GM12878 (cell line): Measurements from ENCODE around the gene MOGAT2. TPM values are rescaled to one million over a fixed set of nuclear protein-coding genes. Genes with fewer than 3 reads are reported as not detected.

Experiments used
- ATAC-seq: fragments of 200-7000 bp; cut with Tn5 transposase; 3 replicates; pipeline ENCODE4 v1.9.1; 2020; ENCODE audit warnings: mild to moderate bottlenecking, moderate library complexity
- BruUV-seq: library from RNA; stranded (reverse); fragments of 400-500 nt; replicated peaks from 2 replicates; lab custom pipeline; 2021; lab: Mats Ljungman, UMichigan
- CTCF ChIA-PET: fragments of 300-600 bp; sonication (Branson Sonifier 250); formaldehyde crosslinking; extraction: SDS; loops from one replicate; lab custom pipeline; 2021; ENCODE audit warnings: inconsistent platforms; lab: Yijun Ruan, JAX
- POLR2A ChIA-PET: fragments of 350-600 bp; formaldehyde crosslinking; extraction: SDS; loops from one replicate; lab custom pipeline; 2021; ENCODE audit warnings: inconsistent platforms; lab: Charles Lee
- RAD21 ChIA-PET: fragments of 300-600 bp; sonication (Branson Sonifier 250); formaldehyde crosslinking; loops from one replicate; lab custom pipeline; 2023; ENCODE audit warnings: antibody characterized with exemption; ENCODE audit not compliant: unreplicated experiment; lab: Charles Lee
- SMC1A ChIA-PET: fragments of 300-600 bp; sonication (Branson Sonifier 250); formaldehyde crosslinking; loops from one replicate; lab custom pipeline; 2023; ENCODE audit not compliant: unreplicated experiment, uncharacterized antibody; lab: Charles Lee
- DNase-seq: peaks from one replicate; pipeline ENCODE4 v3.0.0-alpha.2; 2011; ENCODE audit warnings: low read depth, low spot score
- FAIRE-seq: peaks from 3 replicates; lab custom pipeline; 2011; peaks lifted over from hg19 to GRCh38; lab: Jason Lieb, UNC
- H2AFZ ChIP-seq: 2 replicates; pipeline ENCODE4 v1.6.0; 2011; ENCODE audit warnings: low read depth, low read length, control low read depth; ENCODE audit not compliant: control insufficient read depth
- H3K27ac ChIP-seq: 2 replicates; pipeline ENCODE4 v1.5.1; 2011; ENCODE audit warnings: control low read depth; ENCODE audit not compliant: control insufficient read depth, insufficient read depth
- H3K27me3 ChIP-seq, 2 experiments: replicated peaks in 1 of 2; 2 replicates each; pipeline versions ENCODE4 v1.6.0 to v1.6.1; 2011; ENCODE audit warnings: low read length in 1 of 2; ENCODE audit not compliant: control insufficient read depth in 2 of 2, insufficient read depth in 2 of 2
- H3K36me3 ChIP-seq, 2 experiments: 2 replicates each; pipeline ENCODE4 v1.5.1; 2011; ENCODE audit warnings: low read length in 1 of 2; ENCODE audit not compliant: control insufficient read depth in 2 of 2, insufficient read depth in 2 of 2
- H3K4me1 ChIP-seq: 2 replicates; pipeline ENCODE4 v1.6.1; 2011; ENCODE audit warnings: mild to moderate bottlenecking, low read length, moderate library complexity, mixed read lengths; ENCODE audit not compliant: control insufficient read depth, insufficient read depth
- H3K4me2 ChIP-seq: 2 replicates; pipeline ENCODE4 v1.6.0; 2011; ENCODE audit warnings: control low read depth; ENCODE audit not compliant: control insufficient read depth, insufficient read depth
- H3K4me3 ChIP-seq: fragments of 200-600 bp; sonication (generic); 2 replicates; pipeline ENCODE4 v1.5.1; 2016
- H3K79me2 ChIP-seq: 2 replicates; pipeline ENCODE4 v1.6.0; 2011; ENCODE audit warnings: low read length; ENCODE audit not compliant: control insufficient read depth, insufficient read depth
- H3K9ac ChIP-seq: 2 replicates; pipeline ENCODE4 v1.8.0; 2011; ENCODE audit warnings: low read length, control low read depth, mixed read lengths; ENCODE audit not compliant: control insufficient read depth, insufficient read depth
- H3K9me3 ChIP-seq: replicated peaks from 3 replicates; pipeline ENCODE4 v1.5.1; 2011; ENCODE audit warnings: mild to moderate bottlenecking, low read length; ENCODE audit not compliant: control insufficient read depth, insufficient read depth
- H4K20me1 ChIP-seq: 2 replicates; pipeline ENCODE4 v1.6.0; 2011; ENCODE audit not compliant: control insufficient read depth, insufficient read depth
- E2F8 ChIP-seq: fragments of 450-650 bp; IDR thresholded peaks from 2 replicates; pipeline ENCODE4 v1.6.1; 2018; ENCODE audit warnings: mild to moderate bottlenecking, low read depth, moderate library complexity; ENCODE audit not compliant: partially characterized antibody
- FOXK2 ChIP-seq: fragments of 450-650 bp; IDR thresholded peaks from 2 replicates; pipeline ENCODE4 v1.6.1; 2017; ENCODE audit warnings: mild to moderate bottlenecking, moderate library complexity
- HDAC2 ChIP-seq: fragments of 200-600 bp; sonication (generic); IDR thresholded peaks from 2 replicates; pipeline ENCODE4 v1.6.1; 2017
- MYB ChIP-seq: fragments of 150-350 bp; IDR thresholded peaks from 2 replicates; pipeline ENCODE4 v1.6.1; 2014; ENCODE audit warnings: mild to moderate bottlenecking, low read depth, low read length, borderline replicate concordance
- TCF7 ChIP-seq: IDR thresholded peaks from 2 replicates; pipeline ENCODE4 v1.6.1; 2014; ENCODE audit warnings: antibody characterized with exemption, borderline replicate concordance
- ZZZ3 ChIP-seq: IDR thresholded peaks from 2 replicates; pipeline ENCODE4 v1.6.1; 2011; ENCODE audit warnings: low read depth; ENCODE audit not compliant: control insufficient read depth, insufficient read length
- WGBS: methylation state at CpG from one replicate; pipeline ENCODE4 v1.1.6; 2016; ENCODE audit warnings: low lambda C conversion rate; ENCODE audit not compliant: insufficient replicate concordance, insufficient coverage; ENCODE audit errors: missing lambda C conversion rate; 5-methylcytosine and 5-hydroxymethylcytosine counted together
- in situ Hi-C: fragments of 300-500 bp; cut with MboI; formaldehyde crosslinking; loops from 9 replicates; pipeline ENCODE4 v1.14.3; 2018; ENCODE audit warnings: mixed read lengths
- intact Hi-C: fragments of 100-400 bp; cut with micrococcal nuclease; formaldehyde crosslinking; loops from one replicate; pipeline ENCODE4 v1.14.2; 2022; ENCODE audit not compliant: unreplicated experiment
- polyA plus RNA-seq, 11 experiments: library from polyadenylated mRNA; depleted of rRNA in 4 of 11; unstranded in 6 of 11; stranded (reverse) in 5 of 11; fragments of >200 nt; fragmentation: Nextera tagmentation in 4 of 11; fragmentation: Illumina TruSeq in 1 of 11; extraction: Ambion mirVana in 4 of 11; extraction: Trizol in 1 of 11; gene quantifications; 1 replicate in 1 of 11; 2 replicates in 10 of 11; pipeline versions ENCODE4 v1.2.1 to v1.2.3, GENCODE V29; 2011 to 2016; ENCODE audit warnings: inconsistent platforms in 2 of 11, missing spikeins in 2 of 11, low read depth in 1 of 11
- total RNA-seq, 4 experiments: library from RNA; depleted of rRNA in 3 of 4; stranded (reverse); fragments of >200 nt in 3 of 4; fragmentation: Illumina TruSeq in 1 of 4; extraction: Trizol in 1 of 4; gene quantifications; 2 replicates each; pipeline versions ENCODE4 v1.2.1 to v1.2.3, GENCODE V29; 2013 to 2021
- TF ChIP-seq, protein P1 (sequence below): IDR thresholded peaks from 2 replicates; pipeline ENCODE4 v1.6.1; 2012; ENCODE audit warnings: low read depth, low read length, improper control_type of control experiment

Gene MOGAT2
- total and polyA plus RNA-seq, 10 of the 15 experiments (the other 5 are each of a cell fraction or from before 2014, with no cell fraction given) = 0.15 to 0.45 (median 0.22) TPM; not detected in 1

DNA sequence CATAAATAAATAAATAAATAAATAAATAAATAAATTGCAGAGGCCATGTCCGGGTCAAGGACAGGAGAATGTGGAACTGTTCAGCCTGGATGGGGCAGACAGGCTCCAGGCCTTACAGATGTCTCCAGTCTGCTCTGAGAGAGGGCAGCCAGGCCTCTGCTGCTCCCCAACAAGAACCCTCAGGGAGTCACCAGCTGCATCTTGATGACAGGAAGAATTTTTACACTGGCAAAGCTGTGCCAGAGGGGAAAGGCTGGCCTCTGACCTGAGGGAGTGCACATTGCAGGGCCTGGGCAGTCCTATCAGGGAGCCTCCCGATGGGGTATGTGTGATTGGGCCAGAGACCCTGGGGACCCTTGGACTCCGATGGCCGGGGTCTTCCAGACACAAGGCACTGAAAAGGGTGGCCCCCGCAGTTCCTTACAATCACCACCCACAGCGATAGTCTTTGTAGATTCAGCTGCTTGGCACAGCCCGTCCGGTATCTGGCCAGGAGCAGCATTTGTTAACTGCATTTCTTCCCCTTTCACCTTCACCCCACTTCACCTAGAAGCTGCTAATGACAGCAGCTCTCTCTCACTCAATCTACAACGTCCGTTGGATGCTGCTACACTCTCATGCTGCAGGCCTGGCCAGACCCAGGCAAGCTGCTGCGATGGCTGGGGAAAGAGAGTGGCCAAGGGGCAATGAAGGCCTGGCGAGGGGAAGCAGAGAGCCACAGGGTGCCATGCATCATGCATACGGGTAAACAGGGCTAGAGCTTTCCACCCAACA is 8.1 kb downstream of the MOGAT2 start:
- intact Hi-C loops (no loop called here), in situ Hi-C loops (loop anchor here (5.0 kb wide), 2 partner anchors 42 to 48 kb away; partner anchors contain the start of gene DGAT2)
- Histone ChIP-seq H3K27me3 (no peaks in the 10 kb centered on the region), H3K9me3 (no peaks in the 10 kb centered on the region), H3K9ac (no peak overlapping the region), H3K36me3 (no peaks in the 10 kb centered on the region), H2AFZ (no peak overlapping the region), H3K27ac (no peak overlapping the region), H3K4me2 (no peak overlapping the region), H4K20me1 (no peaks in the 10 kb centered on the region), H3K4me1 (no peaks in the 10 kb centered on the region), H3K79me2 (no peaks in the 10 kb centered on the region), H3K4me3 (no peak overlapping the region)
- RAD21 ChIA-PET = interaction anchor here (1.3 kb wide), 1 partner anchor 76 kb away, joined by 4 read pairs; no protein-coding TSS in a partner anchor
- SMC1A ChIA-PET = interaction anchor here (0.9 to 1.9 kb wide), 3 partner anchors 77 to 238 kb away, joined by 3 to 7 read pairs (median 4); no protein-coding TSS in a partner anchor
- ATAC-seq (no peak), DNase-seq (no peak), FAIRE-seq (no peak)
- POLR2A ChIA-PET = no interaction called here
- CTCF ChIA-PET = interaction anchor here (0.6 to 1.8 kb wide), 8 partner anchors 20 to 481 kb away, joined by 3 to 5 read pairs (median 4); no protein-coding TSS in a partner anchor
- no TSS peak for BruUV-seq
- WGBS = 72% methylated on average over 13 of the region's 13 CpGs
- TF ChIP-seq E2F8 (no peak), MYB (no peak), TCF7 (no peak), HDAC2 (no peak), ZZZ3 (no peak), FOXK2 (no peak)
- TF ChIP-seq, protein P1, sequence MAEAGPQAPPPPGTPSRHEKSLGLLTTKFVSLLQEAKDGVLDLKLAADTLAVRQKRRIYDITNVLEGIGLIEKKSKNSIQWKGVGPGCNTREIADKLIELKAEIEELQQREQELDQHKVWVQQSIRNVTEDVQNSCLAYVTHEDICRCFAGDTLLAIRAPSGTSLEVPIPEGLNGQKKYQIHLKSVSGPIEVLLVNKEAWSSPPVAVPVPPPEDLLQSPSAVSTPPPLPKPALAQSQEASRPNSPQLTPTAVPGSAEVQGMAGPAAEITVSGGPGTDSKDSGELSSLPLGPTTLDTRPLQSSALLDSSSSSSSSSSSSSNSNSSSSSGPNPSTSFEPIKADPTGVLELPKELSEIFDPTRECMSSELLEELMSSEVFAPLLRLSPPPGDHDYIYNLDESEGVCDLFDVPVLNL = no peak
